ENCODE measurements around the gene BTD.

DNA sequence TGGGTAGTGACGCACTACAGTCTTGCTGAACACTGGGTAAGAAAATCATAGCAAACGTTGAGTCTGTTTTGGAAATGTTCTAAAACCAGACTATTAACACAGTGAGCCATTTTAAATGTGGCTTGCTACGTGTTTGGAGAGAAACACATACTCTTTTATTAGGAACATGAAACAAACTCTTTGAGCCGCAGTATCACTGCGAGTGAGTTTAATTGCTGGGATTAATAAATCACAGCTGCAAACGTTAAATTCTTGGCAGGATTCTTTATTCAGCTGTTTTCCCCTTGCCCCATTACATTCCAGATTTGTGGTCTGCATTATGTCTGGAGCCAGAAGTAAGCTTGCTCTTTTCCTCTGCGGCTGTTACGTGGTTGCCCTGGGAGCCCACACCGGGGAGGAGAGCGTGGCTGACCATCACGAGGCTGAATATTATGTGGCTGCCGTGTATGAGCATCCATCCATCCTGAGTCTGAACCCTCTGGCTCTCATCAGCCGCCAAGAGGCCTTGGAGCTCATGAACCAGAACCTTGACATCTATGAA is 33.6 kb downstream of the BTD start:
- no peak for TF ChIP-seq POLR2A (IDR thresholded peaks at IDR 0.05)
- TF ChIP-seq, protein P1, sequence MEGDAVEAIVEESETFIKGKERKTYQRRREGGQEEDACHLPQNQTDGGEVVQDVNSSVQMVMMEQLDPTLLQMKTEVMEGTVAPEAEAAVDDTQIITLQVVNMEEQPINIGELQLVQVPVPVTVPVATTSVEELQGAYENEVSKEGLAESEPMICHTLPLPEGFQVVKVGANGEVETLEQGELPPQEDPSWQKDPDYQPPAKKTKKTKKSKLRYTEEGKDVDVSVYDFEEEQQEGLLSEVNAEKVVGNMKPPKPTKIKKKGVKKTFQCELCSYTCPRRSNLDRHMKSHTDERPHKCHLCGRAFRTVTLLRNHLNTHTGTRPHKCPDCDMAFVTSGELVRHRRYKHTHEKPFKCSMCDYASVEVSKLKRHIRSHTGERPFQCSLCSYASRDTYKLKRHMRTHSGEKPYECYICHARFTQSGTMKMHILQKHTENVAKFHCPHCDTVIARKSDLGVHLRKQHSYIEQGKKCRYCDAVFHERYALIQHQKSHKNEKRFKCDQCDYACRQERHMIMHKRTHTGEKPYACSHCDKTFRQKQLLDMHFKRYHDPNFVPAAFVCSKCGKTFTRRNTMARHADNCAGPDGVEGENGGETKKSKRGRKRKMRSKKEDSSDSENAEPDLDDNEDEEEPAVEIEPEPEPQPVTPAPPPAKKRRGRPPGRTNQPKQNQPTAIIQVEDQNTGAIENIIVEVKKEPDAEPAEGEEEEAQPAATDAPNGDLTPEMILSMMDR (IDR thresholded peaks at IDR 0.05): no peak

Data from thyroid gland (tissue), 4 donors.